HL-60 (cell line): ENCODE data around the gene CREB5.

Source experiments
- CTCF ChIP-seq: IDR thresholded peaks from one replicate; pipeline ENCODE4 v1.5.1; 2011; ENCODE audit warnings: low read length, control low read depth, inconsistent platforms; ENCODE audit not compliant: insufficient read depth
- POLR2AphosphoS5 ChIP-seq: IDR thresholded peaks from 2 replicates; pipeline ENCODE4 v1.6.1; 2012; ENCODE audit warnings: low read depth

DNA sequence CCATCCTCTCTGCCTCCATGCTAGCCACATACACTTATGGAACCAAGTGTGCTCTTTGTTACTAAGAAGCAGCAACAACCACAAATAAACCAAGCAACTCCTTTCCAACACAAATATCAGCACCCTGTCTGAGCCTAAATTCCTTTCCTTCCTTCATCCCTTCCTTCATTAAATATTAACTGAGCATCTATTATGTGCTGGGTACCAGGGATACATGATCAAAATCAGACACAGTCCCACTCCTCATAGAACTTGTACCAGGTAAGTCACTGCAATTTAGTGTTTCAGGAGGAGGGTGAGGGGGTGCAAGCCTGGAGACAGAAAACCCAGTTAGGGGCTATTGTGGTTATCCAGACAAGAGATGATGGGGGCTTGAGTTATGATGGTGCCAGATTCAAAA is 10.8 kb downstream of the CREB5 start:
- no peak for TF ChIP-seq CTCF
- TF ChIP-seq POLR2AphosphoS5 = no peak
